ENCODE measurements around the gene METAP1D. TPM values are rescaled to one million over a fixed set of nuclear protein-coding genes. Genes with fewer than 3 reads are reported as not detected.
"Not testable (repeated sequence)": the region's sequence is repeated elsewhere in the genome, so short reads cannot be mapped to it uniquely, and the experiment has no call there.

The METAP1D gene
- polyA plus RNA-seq, 4 donors: 11.5 to 16.9 (median 13.1) TPM

DNA sequence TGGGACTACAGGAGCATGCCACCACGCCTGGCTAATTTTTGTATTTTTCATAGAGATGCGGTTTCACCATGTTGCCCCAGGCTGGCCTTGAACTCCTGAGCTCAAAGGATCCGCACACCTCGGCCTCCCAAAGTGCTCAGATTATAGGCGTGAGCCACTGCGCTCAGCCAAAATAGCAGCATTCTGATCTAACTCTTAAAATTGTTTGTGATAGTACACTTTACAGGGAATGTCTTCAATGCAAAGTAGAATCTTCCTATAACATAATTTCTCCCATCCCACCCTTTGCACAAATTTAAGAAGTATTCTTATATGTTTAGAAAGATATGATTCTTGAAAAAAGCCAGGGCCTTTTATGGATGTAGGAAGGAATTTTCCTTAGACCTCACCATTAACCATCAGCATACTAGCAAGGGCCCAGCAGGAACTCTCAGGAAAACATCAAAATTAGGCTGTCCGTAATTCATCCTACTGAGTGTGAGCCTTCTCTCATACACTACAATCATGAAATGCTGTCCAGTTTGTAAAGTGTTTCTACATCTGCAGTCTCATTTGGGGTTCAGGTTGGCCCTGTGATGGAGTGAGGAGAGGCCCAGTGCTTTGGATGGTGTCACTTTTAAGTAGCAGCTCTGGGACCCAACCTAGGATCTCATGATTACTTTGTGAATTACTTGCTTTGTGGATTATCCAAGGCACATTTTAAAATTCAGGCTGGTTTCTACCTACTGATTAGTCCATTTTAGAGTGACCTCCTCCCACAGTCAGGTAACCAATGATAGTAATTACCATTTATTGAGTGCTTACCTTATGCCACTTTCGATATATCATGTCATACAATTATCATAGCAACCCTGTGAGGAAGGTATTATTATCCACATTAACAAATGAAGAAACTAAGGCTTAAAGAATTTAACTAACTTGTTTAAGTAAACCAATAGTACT, 48.1 kb downstream of the METAP1D start:
- DNase-seq (ENCODE audit: low read depth in 4 of 4, low spot score in 3 of 4): no peak

GRCh38 chr2:172048508-172049503, 49.1 kb downstream of the METAP1D start:
- no peak for DNase-seq (ENCODE audit: low read depth in 4 of 4, low spot score in 3 of 4)

- no peak for DNase-seq (ENCODE audit: low read depth in 4 of 4, low spot score in 3 of 4)
Measured at GRCh38 chr2:172049567-172050120, 49.9 kb downstream of the METAP1D start.

DNA sequence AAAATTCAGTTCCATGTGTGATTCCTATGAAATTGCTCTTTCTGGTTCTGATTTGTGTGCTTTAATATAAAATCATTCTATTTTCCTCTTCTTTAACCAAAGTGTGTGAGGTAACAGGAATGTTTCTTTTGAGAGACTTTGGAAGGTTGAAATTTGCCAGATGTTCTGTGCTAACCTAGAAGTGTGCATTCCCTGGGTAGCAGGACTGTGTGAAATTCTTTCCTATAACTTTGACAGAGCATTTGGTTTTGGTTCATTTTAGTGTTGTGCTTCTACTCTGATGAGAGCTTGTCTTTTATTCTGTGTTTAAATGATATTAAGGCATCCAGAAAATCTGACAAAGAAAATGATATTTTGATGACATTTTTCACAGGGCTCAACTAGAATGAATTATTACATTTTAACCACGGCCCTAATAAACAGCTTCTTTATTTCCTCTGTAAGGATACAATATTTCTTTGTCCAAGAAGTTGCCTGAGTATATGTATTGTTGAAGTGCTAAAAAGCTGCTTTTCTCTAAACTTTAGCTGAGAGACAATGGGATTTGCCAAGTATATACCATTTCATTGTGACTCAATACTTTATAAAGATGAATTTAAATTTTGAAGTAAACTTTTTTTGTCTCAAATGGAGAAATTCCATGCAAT, 50.8 kb downstream of the METAP1D start:
- DNase-seq (ENCODE audit: low read depth in 4 of 4, low spot score in 3 of 4): no peak

DNA sequence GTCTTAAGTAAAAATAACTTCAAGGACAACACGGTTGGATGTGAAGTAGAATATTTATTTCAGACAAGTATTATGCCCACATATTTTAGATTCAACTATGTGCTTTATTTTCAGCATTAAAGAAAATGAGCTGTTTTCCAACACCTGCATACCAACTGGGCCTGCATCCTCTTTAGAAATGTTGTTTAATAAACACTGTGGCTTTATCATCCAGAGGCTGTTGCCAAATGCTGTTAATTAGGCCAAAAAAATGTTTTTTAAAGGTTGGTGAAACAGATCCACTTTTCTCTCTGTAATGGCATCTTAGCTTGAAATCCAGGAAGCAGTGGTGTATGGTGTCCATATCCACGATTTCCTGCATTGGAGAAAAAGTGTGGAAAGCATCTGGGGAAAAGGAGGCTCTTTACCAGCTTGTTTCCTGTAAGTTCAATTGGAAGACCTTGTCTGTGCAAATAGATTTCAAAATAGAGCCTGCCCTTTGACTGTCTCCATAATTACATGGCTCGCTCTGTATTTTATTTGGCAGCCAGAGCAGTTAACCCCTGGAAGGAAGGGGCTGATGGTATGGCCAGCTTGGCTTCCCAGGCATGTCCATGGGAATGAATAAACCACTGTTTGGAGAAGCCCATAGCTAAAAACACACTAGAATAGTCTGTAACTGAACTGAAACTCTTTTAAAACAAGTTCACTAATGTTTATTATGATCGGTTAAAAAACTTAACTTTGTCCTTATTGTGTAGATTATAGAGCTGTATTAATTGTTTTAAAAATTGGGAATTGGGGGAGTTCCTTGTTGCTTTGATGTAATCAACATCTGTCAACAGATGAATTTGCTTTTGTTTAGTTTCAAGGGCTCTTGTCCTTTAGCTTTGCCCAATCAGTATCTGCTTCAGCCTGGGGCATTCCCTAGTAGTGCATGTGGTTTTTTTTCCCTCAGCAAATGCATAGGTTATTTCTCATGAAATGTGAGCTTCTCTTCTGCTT, 52.5 kb downstream of the METAP1D start:
- DNase-seq (ENCODE audit: low read depth in 4 of 4, low spot score in 3 of 4): no peak

GRCh38 chr2:172053486-172053885, 53.7 kb downstream of the METAP1D start:
- no peak for DNase-seq (ENCODE audit: low read depth in 4 of 4, low spot score in 3 of 4)

DNA sequence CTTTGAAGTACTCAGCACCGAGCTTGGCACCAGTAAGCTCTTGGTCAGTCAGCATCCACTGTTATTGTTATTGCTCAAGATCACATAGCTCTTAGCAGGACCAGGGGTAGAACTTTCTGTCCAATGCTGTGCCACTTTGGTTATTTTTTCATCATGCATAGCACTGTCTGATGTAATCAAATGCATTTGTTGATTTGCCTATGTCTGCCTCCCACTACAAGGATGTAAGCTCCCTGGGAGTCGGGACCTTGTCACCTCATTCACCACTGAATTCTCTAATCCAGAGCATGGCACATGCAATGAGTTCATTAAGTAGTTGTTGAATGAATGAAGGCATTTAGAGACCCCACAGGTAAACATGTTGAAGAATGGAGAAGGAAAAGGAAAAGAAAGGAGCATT, 56.5 kb downstream of the METAP1D start:
- DNase-seq (ENCODE audit: low read depth in 4 of 4, low spot score in 3 of 4): no peak

- no peak for DNase-seq (ENCODE audit: low read depth in 4 of 4, low spot score in 3 of 4)
Measured at GRCh38 chr2:172058660-172059059, 58.9 kb downstream of the METAP1D start.

GRCh38 chr2:172060118-172060517, 60.4 kb downstream of the METAP1D start:
- DNase-seq (ENCODE audit: low read depth in 4 of 4, low spot score in 3 of 4): not testable (repeated sequence)

- DNase-seq (ENCODE audit: low read depth in 4 of 4, low spot score in 3 of 4): no peak
Measured at GRCh38 chr2:172062402-172063004, 62.8 kb downstream of the METAP1D start.

DNA sequence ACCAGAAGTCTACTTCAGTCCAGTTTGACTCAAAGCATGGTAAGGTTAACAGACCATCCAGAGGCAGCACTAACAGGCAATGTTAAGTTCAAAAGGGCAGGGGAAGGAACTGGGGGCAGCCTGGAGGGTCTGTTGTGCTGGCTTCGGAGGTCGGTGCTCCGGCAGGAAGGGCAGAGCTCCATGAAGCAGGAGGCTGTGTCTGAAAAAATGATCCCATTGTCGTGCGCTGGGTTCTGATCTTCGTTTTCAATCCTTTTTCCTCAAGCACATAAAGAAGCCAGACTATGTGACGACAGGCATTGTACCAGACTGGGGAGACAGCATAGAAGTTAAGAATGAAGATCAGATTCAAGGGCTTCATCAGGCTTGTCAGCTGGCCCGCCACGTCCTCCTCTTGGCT, 63.7 kb downstream of the METAP1D start:
- no peak for DNase-seq (ENCODE audit: low read depth in 4 of 4, low spot score in 3 of 4)

- DNase-seq (ENCODE audit: low read depth in 4 of 4, low spot score in 3 of 4): no peak
Measured at GRCh38 chr2:172065111-172065510, 65.4 kb downstream of the METAP1D start.

GRCh38 chr2:172066394-172066886, 66.7 kb downstream of the METAP1D start:
- DNase-seq (ENCODE audit: low read depth in 4 of 4, low spot score in 3 of 4): no peak

DNA sequence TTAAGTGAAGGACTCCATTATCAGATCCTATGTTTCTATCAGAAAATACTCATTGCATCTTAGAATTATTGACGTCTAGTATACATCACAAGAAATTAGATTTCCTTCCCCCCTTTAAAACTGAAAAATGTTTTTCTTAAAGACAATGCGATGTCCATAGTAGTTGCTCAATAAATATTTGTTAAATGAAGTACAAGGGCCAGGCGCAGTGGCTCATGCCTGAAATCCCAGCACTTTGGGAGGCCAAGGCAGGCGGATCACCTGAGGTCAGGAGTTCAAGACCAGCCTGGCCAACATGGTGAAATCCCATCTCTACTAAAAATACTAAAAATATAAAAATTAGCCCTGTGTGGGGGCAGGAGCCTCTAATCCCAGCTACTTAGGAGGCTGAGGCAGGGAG, 68.2 kb downstream of the METAP1D start:
- not testable (repeated sequence) for DNase-seq (ENCODE audit: low read depth in 4 of 4, low spot score in 3 of 4)

DNA sequence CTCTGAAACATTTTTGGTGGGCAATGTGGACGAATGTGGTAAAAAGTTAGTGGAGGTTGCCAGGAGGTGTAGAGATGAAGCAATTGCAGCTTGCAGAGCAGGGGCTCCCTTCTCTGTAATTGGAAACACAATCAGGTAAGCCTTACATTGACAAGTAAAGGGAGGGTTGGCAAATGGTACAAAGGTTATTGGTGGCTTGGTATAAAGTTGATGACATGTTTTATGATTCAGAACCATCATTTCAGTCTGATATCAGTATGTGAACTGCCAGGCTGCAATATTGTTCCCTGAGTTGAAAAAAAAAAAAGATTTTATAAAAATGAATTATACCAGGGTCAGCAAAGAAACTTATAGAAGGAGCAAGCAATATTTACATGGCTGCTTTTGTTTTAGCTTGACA, 71.2 kb downstream of the METAP1D start:
- no peak for DNase-seq (ENCODE audit: low read depth in 4 of 4, low spot score in 3 of 4)

GRCh38 chr2:172072303-172072702, 72.5 kb downstream of the METAP1D start:
- DNase-seq (ENCODE audit: low read depth in 4 of 4, low spot score in 3 of 4): no peak

- DNase-seq (ENCODE audit: low read depth in 4 of 4, low spot score in 3 of 4): no peak
Measured at GRCh38 chr2:172072706-172073105, 73.0 kb downstream of the METAP1D start.

- DNase-seq (ENCODE audit: low read depth in 4 of 4, low spot score in 3 of 4): no peak
Measured at GRCh38 chr2:172073518-172073917, 73.8 kb downstream of the METAP1D start.

- DNase-seq (ENCODE audit: low read depth in 4 of 4, low spot score in 3 of 4): no peak
Measured at GRCh38 chr2:172074254-172074653, 74.5 kb downstream of the METAP1D start.
